NCI-H2227 treated with DMSO at 0.1 percent for 48 hours (cell line): ENCODE data around the gene FAM151A.

ENCODE experiments used
- DNase-seq: peaks from one replicate; lab custom pipeline; 2025; lab: John Stamatoyannopoulos, UW

The FAM151A gene

GRCh38 chr1:54579337-54579781, 44.0 kb downstream of the FAM151A start:
- DNase-seq, result no peak

- DNase-seq, result no peak
Measured at GRCh38 chr1:54577612-54578011, 45.7 kb downstream of the FAM151A start.

GRCh38 chr1:54575605-54576290, 47.6 kb downstream of the FAM151A start:
- DNase-seq, result no peak

GRCh38 chr1:54575161-54575560, 48.2 kb downstream of the FAM151A start:
- DNase-seq, result no peak

- DNase-seq, result no peak
Measured at GRCh38 chr1:54574158-54574778, 49.1 kb downstream of the FAM151A start.

GRCh38 chr1:54572542-54572850, 50.8 kb downstream of the FAM151A start:
- DNase-seq, result no peak

GRCh38 chr1:54571803-54572541, 51.4 kb downstream of the FAM151A start:
- no peak for DNase-seq

- DNase-seq, result no peak
Measured at GRCh38 chr1:54571326-54571725, 52.0 kb downstream of the FAM151A start.

- no peak for DNase-seq
Measured at GRCh38 chr1:54570161-54570560, 53.2 kb downstream of the FAM151A start.

GRCh38 chr1:54569339-54569738, 54.0 kb downstream of the FAM151A start:
- DNase-seq, result no peak

- no peak for DNase-seq
Measured at GRCh38 chr1:54567961-54568360, 55.4 kb downstream of the FAM151A start.

GRCh38 chr1:54566438-54567141, 56.7 kb downstream of the FAM151A start:
- no peak for DNase-seq

- no peak for DNase-seq
Measured at GRCh38 chr1:54565113-54565501, 58.2 kb downstream of the FAM151A start.

GRCh38 chr1:54564312-54565112, 58.8 kb downstream of the FAM151A start:
- no peak for DNase-seq

GRCh38 chr1:54559771-54560231, 63.5 kb downstream of the FAM151A start:
- no peak for DNase-seq
